Choroid plexus epithelial cell (primary cell): ENCODE data around the gene MDM2.
"Not testable (repeated sequence)": the region's sequence is repeated elsewhere in the genome, so short reads cannot be mapped to it uniquely, and the experiment has no call there.

Source experiments
- DNase-seq: peaks from one replicate; pipeline ENCODE4 v3.0.0-alpha.2; 2010; ENCODE audit warnings: low read depth
- H3K4me3 ChIP-seq: 2 replicates; pipeline ENCODE4 v1.5.1; 2011; ENCODE audit warnings: low read depth, mild to moderate bottlenecking, control low read depth, low read length, moderate library complexity
- CTCF ChIP-seq: conservative IDR thresholded peaks from 2 replicates; pipeline ENCODE4 v1.5.1; 2011; ENCODE audit warnings: low read depth, mild to moderate bottlenecking, control low read depth, inconsistent platforms, low read length, moderate library complexity

Gene MDM2

DNA sequence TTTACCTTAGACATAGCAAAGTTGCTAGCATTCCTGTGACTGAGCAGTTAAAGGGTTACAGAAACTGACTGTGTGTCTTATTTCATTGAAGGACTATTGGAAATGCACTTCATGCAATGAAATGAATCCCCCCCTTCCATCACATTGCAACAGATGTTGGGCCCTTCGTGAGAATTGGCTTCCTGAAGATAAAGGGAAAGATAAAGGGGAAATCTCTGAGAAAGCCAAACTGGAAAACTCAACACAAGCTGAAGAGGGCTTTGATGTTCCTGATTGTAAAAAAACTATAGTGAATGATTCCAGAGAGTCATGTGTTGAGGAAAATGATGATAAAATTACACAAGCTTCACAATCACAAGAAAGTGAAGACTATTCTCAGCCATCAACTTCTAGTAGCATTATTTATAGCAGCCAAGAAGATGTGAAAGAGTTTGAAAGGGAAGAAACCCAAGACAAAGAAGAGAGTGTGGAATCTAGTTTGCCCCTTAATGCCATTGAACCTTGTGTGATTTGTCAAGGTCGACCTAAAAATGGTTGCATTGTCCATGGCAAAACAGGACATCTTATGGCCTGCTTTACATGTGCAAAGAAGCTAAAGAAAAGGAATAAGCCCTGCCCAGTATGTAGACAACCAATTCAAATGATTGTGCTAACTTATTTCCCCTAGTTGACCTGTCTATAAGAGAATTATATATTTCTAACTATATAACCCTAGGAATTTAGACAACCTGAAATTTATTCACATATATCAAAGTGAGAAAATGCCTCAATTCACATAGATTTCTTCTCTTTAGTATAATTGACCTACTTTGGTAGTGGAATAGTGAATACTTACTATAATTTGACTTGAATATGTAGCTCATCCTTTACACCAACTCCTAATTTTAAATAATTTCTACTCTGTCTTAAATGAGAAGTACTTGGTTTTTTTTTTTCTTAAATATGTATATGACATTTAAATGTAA lies 31.5 kb downstream of the MDM2 start:
- no peak overlapping the region for H3K4me3 ChIP-seq
- no peak for DNase-seq
- TF ChIP-seq CTCF = no peak

DNA sequence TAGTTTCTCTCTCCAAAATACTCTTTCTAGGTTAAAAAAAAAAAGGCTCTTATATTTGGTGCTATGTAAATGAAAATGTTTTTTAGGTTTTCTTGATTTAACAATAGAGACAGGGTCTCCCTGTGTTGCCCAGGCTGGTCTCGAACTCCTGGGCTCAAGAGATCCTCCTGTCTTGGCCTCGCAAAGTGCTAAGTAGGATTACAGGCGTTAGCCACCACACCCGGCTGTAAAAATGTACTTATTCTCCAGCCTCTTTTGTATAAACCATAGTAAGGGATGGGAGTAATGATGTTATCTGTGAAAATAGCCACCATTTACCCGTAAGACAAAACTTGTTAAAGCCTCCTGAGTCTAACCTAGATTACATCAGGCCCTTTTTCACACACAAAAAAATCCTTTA lies 33.2 kb downstream of the MDM2 start:
- not testable (repeated sequence) for H3K4me3 ChIP-seq, DNase-seq

DNA sequence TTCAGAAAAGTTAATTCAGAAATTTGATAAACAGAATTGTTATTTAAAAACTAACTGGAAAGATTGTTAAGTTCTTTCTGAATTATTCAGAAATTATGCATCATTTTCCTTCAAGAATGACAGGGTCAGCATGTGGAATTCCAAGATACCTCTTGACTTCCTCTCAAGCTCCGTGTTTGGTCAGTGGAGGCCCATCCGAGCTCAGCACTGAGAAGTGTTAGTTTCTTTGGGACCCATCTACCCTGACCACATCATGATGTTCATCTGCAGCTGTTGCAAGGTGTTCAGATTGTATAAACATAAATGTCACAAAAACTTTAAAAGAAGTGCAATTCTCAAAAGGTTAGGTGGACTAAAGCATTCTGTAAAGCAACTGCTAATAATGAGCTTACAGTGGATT lies 33.7 kb downstream of the MDM2 start:
- DNase-seq = no peak
- TF ChIP-seq CTCF = no peak
- H3K4me3 ChIP-seq = no peak overlapping the region

DNA sequence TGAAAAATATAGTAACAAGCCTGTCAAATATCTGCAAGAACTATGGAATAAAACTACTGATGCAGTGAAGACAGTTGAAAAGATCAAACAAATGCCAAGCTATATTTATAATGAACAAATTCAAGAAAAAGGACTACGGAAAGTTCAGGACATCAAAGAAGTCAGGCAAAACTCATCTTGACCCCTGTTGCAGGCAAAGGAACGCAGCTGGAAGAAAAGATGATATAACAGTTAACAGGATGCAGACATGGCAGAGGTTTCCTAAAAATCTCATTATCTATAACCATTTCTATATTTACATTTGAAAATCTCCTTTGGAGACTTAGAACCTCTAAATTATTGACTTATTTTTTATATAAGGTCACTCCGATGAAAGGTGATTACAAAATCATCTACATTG lies 34.1 kb downstream of the MDM2 start:
- no peak overlapping the region for H3K4me3 ChIP-seq
- TF ChIP-seq CTCF = no peak
- DNase-seq = no peak

- no peak for DNase-seq
- TF ChIP-seq CTCF = no peak
- H3K4me3 ChIP-seq = no peak overlapping the region
These were observed 35.0 kb downstream of the MDM2 start for GRCh38 chr12:68842784-68843567.

DNA sequence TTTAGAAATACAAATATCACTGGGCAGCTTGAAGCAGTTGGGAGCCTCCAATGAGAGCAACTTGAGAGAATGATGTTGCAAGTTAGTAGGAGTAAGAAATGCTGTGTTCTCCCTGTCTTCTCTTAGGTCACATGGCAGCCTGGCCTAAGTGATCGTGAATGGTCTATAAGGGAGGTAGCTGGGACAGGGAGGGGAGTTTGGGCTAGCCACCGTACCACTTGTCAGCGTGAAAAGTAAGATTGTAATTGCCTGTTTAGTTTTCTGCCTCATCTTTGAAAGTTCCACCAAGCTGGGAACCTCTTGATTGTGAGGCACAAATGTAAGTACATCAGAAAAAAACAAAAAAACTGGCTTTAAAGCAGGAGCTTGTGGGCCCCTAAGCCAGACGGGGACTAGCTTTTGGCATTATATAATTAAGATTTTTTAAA lies 36.4 kb downstream of the MDM2 start:
- DNase-seq = no peak
- TF ChIP-seq CTCF = no peak
- H3K4me3 ChIP-seq = no peak overlapping the region
